ENCODE results near the gene RSPO1. TPM values are rescaled to one million over a fixed set of nuclear protein-coding genes. Genes with fewer than 3 reads are reported as not detected.

The RSPO1 gene
- total RNA-seq, 1 experiment from 2014 or later = not detected

- DNase-seq (ENCODE audit: extremely low read depth, low read depth) = no peak
These were observed 59.7 kb downstream of the RSPO1 start for GRCh38 chr1:37574834-37575480.

GRCh38 chr1:37570528-37571334, 64.0 kb downstream of the RSPO1 start:
- no peak for DNase-seq (ENCODE audit: extremely low read depth, low read depth)

GRCh38 chr1:37567023-37567422, 67.7 kb downstream of the RSPO1 start:
- DNase-seq (ENCODE audit: extremely low read depth, low read depth) = no peak

- no peak for DNase-seq (ENCODE audit: extremely low read depth, low read depth)
These were observed 69.8 kb downstream of the RSPO1 start for GRCh38 chr1:37564892-37565291.

- no peak for DNase-seq (ENCODE audit: extremely low read depth, low read depth)
These were observed 71.7 kb downstream of the RSPO1 start for GRCh38 chr1:37562984-37563383.

Other genes with a start within 250 kb of the RSPO1 start
- 12.3 and 12.9 TPM in 2 replicates for gene ZC3H12A, start 160.3 kb downstream of the RSPO1 start, total RNA-seq (2014; rRNA removed; shearing (Covaris generic))
- 82.0 and 95.0 TPM in 2 replicates for gene MEAF6, start 120.1 kb downstream of the RSPO1 start, total RNA-seq (2014; rRNA removed; shearing (Covaris generic))
- 8.6 and 9.1 TPM in 2 replicates for gene SNIP1, start 80.6 kb downstream of the RSPO1 start, total RNA-seq (2014; rRNA removed; shearing (Covaris generic))
- not detected in 2 replicates for gene DNALI1, start 78.0 kb downstream of the RSPO1 start, total RNA-seq (2014; rRNA removed; shearing (Covaris generic))
- 34.8 and 50.8 TPM in 2 replicates for gene GNL2, start 39.0 kb downstream of the RSPO1 start, total RNA-seq (2014; rRNA removed; shearing (Covaris generic))
- 19.5 and 23.9 TPM in 2 replicates for gene CDCA8, start 57.6 kb upstream of the RSPO1 start, total RNA-seq (2014; rRNA removed; shearing (Covaris generic))
- 0.05 and 0.43 TPM in 2 replicates for gene EPHA10, start 130.2 kb upstream of the RSPO1 start, total RNA-seq (2014; rRNA removed; shearing (Covaris generic))
- gene MANEAL, start 159.0 kb upstream of the RSPO1 start, total RNA-seq (2014; rRNA removed; shearing (Covaris generic)) = 3.4 and 3.7 TPM in 2 replicates
- 18.7 and 19.8 TPM in 2 replicates for gene C1orf122, start 172.9 kb upstream of the RSPO1 start, total RNA-seq (2014; rRNA removed; shearing (Covaris generic))
- gene YRDC, start 173.3 kb upstream of the RSPO1 start, total RNA-seq (2014; rRNA removed; shearing (Covaris generic)) = 39.3 and 45.6 TPM in 2 replicates
- gene MTF1, start 224.7 kb upstream of the RSPO1 start, total RNA-seq (2014; rRNA removed; shearing (Covaris generic)) = 2.6 and 2.9 TPM in 2 replicates